GM19324 (cell line): ENCODE measurements around the gene TMEM151B.
"Not testable (repeated sequence)": the region's sequence is repeated elsewhere in the genome, so short reads cannot be mapped to it uniquely, and the experiment has no call there.

Experiments used
- ATAC-seq: cut with Tn5 transposase; IDR thresholded peaks from one replicate; pipeline ENCODE4 v1.9.1; 2021; ENCODE audit warnings: mild to moderate bottlenecking, moderate library complexity; ENCODE audit not compliant: unreplicated experiment, low FRiP score

TMEM151B gene

DNA sequence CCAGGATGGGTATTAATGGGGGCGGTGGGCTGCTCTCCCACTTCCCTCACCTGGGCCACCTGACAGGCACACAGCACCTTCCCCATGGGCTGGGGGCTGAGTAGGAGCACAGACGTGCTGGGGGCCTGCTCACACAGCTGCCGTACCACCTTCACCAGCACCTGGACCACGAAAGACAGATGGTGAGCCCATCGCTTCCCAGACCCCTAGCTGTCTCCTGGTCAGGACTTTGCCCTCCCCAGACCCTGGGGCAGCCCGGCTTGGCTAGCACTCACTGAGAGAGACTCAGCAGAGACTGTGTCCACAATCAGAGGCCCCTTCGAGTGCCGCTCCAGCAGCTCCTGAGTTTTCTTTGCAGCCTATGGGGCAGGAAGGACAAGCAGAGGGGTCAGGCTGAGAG is 30.9 kb downstream of the TMEM151B start:
- no peak for ATAC-seq

DNA sequence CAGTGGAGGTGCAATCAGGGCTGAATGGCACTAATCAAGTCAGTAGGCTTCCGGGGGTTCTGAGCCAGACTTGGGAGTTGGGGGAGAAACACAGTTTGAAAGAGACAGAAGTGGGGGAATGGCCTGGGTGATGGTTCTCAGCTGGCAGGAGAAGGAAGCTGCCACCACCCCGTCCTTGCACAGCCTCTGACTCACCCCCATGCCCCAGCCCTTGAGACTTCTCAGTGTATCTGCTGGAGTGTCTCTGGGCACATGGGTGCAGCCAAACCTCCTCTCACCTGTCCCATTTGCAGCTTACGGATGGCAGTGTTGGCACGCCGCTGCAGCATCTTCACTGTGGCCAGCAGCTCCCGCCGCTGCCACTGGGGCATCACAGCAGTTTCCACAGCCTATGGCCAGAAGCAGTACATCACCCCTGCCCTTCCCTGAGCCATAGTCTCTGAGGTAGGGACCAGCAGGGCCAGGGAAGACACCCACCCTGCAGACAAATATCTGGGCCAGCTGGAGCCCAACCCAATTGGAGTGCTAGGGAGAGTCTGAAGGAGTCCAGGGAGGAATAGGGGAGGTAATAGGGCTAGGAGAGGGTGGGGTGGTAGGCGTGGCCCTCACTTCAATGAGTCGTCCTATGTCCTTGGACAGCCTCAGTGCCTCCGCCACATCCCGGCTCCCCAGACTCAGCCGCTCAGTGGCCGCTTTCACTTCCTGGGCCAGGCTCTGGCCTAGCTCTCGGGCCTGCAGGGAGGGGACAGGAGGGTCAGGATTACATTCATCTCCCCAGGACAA is 31.7 kb downstream of the TMEM151B start:
- ATAC-seq = no peak

DNA sequence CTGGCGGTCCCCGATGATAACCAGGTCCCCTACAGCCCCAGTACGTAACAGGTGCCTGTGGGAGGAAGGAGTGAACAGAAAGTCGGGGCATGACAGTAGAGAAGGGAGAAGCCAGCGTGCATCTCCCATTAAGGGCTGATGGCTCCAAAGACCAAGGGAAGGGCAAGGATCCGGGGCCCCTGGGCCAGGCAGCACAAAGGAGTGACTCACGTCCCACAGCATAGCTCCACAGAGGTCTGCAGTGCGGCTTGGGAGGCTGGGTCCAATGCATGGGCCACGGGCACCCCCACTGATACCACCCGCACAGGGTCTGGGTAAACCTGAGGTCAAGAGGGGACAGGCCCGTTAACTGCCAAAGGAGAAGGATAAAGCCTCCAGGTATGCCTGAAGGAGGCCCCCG is 32.6 kb downstream of the TMEM151B start:
- no peak for ATAC-seq

DNA sequence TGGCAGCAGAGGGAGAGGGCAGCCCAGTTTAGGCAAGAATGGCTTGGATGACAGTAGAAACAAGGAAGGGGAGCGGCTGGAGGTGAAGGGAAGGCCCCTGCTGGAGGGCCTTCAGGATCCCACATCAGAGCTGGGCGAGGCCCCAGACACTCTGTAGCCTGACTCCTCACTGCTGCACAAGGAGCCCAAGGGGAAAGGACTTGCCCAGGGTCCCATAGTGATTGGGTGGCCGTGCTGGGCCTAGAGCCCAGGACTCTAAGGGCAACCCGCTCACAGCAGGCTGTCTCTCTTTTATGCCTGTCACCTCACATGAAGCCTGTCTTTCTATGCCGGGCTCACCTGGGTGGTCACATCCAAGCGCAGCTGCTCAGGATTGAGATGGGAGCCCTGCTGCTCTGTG is 33.6 kb downstream of the TMEM151B start:
- no peak for ATAC-seq

DNA sequence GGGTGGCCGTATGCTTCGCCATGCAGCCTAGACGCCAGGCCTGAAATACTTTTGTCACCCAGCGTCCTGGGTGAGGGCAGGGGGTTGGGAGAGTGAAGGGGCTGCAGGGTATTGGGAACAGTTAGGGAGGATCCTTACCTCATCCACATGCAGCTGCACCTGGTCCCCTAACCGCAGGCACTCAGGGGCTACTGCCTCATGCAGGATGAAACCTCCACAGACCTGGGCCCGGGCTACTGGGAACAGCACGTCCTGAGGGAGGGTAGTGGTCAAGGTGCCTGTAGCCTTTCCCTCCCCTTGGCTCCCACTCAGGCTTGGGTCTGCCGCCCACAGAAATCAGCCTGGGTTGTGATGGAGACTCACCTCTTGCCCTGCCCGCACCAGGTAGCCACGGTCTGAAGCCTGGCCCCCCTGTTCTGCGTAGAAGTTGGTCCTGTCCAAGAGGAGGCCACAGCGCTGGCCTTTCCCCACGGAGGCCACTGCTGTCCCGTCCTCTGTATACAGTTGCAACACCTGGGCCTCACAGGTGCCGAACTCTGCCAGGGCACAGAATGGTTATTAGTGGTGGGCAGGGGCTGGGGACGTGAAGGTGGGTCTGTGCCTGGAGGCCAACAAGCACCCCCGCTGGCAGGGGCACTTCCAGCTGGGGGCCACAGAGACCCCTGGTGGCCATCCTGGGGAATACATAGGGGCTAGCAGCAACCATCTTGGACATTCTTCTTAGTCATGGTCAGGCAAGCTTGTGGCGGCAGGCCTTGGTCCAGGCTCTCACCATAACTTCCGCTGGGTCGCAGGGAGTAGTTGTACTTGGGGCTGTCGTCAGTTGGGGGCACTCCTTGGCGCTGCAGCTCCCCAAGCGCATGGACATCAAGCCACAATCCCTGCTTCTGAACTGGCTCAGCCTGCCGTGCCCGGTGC is 34.3 kb downstream of the TMEM151B start:
- no peak for ATAC-seq

DNA sequence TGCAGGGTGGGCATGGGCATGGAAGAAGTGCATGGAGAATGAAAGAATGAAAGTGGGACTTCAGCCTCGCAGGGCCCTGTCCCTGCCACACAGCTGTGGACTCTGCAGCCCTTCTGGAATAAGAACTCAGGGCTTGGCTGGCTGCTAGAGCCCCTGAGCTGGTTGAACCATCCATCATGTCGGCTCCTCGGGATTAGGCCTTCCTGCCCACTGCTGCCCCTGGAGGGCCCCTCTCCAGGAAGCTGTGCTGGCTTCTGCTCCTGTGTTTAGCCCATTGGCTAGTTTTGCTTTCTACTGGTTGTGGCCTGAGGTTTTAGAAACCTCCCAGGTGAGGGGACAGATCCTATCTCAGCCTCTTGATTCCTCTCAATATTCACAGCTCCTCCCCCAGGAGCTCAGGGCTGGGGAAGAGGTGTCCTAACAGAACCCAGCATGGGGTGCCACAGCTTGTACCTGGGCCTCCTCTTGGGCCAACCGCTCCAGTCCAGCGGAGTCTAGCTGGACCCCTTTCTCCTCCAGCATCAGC is 35.0 kb downstream of the TMEM151B start:
- ATAC-seq = no peak

DNA sequence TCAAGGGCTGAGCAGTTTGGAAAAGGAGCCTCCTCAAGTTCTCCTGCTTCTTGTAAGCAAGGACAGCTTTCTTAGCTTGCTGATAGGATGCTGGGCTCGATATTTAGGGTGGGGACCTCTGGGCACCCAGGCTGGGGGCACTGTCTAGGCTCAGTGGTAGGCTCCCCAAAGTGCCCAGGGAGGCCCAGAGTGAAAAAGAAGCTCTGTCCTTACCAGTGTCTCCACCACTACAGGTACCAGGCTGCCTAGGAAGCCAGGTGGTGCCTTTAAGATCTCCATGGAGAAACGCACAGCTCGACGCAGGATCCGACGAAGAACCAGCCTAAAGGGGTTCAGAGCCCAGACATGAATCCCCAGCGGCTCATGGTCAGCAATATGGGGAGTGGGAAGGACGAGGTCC is 36.5 kb downstream of the TMEM151B start:
- ATAC-seq = no peak

GRCh38 chr6:44307217-44307616 is 37.0 kb downstream of the TMEM151B start:
- ATAC-seq = no peak

GRCh38 chr6:44309092-44309491 is 38.8 kb downstream of the TMEM151B start:
- ATAC-seq = no peak

DNA sequence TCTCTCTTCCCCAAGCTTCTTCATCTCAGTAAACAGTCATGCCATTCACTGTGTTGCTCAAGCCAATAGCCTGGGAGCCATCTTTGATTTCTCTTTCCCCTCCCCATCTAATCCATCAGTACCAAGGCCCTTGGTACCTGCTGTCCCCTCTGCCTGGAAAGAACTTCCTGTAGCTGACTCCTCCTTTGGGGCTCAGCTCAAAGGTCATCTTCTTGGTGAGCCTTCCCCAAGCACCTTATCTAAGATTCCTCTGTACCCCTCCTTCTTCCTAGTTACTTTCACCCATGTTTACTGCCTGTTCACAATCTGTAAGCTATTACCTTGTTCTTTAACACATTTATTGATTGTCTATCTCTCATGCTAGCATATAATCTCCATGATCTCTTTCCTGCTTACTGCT is 39.4 kb downstream of the TMEM151B start:
- ATAC-seq = no peak

GRCh38 chr6:44310241-44310640 is 40.0 kb downstream of the TMEM151B start:
- ATAC-seq = no peak

DNA sequence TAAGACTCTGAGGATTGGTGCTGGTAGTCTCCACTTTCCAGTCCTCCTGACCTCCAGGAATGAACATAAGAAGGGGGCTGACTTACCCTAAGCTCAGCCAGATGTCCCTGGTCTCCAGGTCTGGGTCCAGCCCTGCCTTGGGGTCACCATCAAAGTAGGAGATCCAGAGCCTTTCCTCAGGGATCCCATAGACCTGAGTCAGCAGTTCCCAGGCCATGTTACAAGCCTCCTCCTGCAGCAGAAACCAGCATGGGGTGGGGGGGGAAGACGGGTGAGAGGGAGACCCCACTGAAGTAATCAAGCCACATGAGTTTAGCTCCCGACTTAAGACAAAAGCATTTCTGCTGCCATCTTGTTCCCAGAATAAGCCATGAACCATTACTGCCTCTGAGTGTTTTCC is 41.1 kb downstream of the TMEM151B start:
- ATAC-seq = no peak

DNA sequence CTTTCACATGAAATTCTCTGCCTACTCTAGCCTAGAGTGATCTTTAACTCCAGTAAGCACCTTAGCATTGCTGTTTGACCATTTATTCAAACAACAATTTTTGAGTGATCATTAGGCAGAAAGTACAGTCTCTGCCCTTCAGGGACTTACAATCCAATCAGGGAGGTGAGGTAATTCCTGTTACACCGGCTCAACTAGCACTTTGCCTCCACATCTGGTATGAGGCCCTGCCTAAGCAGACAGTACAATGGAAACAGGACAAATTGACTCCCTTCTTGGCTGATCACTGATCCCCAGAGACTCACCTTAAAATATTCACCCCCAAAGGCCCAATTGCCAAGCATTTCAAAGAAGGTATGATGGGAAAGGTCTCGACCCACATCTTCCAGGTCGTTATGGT is 41.5 kb downstream of the TMEM151B start:
- no peak for ATAC-seq

GRCh38 chr6:44312901-44313788 is 42.9 kb downstream of the TMEM151B start, which contains the start of gene AARS2:
AARS2 (minus strand) TSS chr6:44313347; CDS start chr6:44313323, 24 bp downstream.
- peak; percentile 81 for ATAC-seq

DNA sequence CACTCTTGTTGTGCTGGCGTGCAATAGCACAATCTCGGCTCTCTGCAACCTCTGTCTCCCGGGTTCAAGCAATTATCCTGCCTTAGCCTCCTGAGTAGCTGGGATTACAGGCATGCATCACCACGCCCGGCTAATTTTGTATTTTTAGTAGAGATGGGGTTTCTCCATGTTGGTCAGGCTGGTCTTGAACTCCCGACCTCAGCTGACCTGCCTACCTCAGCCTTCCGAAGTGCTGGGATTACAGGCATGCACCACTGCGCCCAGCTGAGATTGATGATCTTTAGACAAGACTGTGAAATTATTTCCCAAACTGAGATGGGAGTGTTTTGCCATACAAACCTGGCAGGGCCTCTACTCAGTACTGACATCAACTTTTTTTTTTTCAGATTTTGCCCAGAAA is 44.4 kb downstream of the TMEM151B start:
- ATAC-seq = not testable (repeated sequence)

GRCh38 chr6:44315516-44315915 is 45.3 kb downstream of the TMEM151B start:
- ATAC-seq = no peak

GRCh38 chr6:44315951-44316350 is 45.7 kb downstream of the TMEM151B start:
- ATAC-seq = no peak

GRCh38 chr6:44316481-44316880 is 46.2 kb downstream of the TMEM151B start:
- ATAC-seq = no peak

- not testable (repeated sequence) for ATAC-seq
Observed at GRCh38 chr6:44317136-44317631, 46.9 kb downstream of the TMEM151B start.

GRCh38 chr6:44321210-44321609 is 51.0 kb downstream of the TMEM151B start:
- ATAC-seq = no peak
